ENCODE data around the gene CHST1.

- TF ChIP-seq CTCF (IDR thresholded peaks at IDR 0.05) (no peak), EP300 (IDR thresholded peaks at IDR 0.05) (no peak), POLR2A (IDR thresholded peaks at IDR 0.05) (no peak)
These were observed 1.5 kb upstream of the CHST1 start for GRCh38 chr11:45666648-45667642.

Measured in ovary (tissue), 3 donors.